GM21367 (cell line): ENCODE data around the gene BTC.
"Not testable (repeated sequence)": the region's sequence is repeated elsewhere in the genome, so short reads cannot be mapped to it uniquely, and the experiment has no call there.

ENCODE experiments used
- ATAC-seq: cut with Tn5 transposase; IDR thresholded peaks from one replicate; pipeline ENCODE4 v1.9.1; 2021; ENCODE audit not compliant: unreplicated experiment

BTC gene, protein sequence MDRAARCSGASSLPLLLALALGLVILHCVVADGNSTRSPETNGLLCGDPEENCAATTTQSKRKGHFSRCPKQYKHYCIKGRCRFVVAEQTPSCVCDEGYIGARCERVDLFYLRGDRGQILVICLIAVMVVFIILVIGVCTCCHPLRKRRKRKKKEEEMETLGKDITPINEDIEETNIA

GRCh38 chr4:74794382-74795010 is at the start of gene BTC:
TSS of gene BTC (minus strand) at chr4:74794523. CDS start at chr4:74794325, 198 bp downstream.
- ATAC-seq = no peak

DNA sequence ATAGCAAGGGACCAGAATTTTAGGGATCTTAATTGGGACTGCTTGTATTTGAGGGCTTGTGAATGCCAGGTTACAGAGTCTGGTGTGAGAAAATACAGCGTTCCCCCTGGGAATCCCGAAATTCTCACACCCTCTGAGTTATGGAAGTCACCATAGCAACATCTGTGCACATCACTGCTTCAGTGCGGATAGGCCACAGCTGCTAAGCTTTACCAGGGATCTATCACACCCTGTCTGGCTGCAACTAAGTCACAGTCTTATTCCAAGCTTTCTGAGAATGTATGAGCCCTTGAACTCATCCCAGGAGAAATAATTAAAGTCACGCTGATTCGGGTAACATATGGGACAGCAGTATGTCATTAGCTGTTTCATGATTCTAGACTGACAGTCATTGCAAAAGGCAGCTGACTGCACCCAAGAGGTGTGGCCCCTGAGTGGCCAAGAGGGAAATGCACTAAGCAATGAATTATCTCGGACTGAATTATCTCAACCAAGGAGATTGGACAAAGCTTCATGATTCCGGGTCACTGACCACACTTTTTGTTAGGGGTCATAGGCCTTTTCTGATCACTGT is 46.7 kb upstream of the BTC start:
- no peak for ATAC-seq

- no peak for ATAC-seq
Observed at GRCh38 chr4:74838746-74839370, 44.5 kb upstream of the BTC start.

- no peak for ATAC-seq
Observed at GRCh38 chr4:74830928-74831327, 36.6 kb upstream of the BTC start.

DNA sequence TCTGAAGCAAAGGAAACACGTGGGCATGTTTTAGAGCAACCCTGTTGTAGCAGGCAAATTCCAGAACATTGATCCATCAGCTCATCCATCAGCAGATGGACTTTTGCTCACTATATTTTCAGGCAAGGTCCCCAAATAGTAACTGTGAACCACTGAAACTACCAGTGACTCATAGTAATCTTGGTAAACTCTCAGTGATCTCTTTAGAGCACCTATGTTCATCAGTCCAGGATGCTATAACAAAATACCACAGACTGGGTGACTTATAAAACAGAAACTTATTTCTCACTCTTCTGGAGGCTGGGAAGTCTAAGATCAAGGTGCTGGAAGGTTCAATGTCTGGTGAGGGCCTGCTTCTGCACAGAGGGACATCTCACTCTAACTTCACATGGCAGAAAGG is 28.9 kb upstream of the BTC start:
- ATAC-seq = no peak

DNA sequence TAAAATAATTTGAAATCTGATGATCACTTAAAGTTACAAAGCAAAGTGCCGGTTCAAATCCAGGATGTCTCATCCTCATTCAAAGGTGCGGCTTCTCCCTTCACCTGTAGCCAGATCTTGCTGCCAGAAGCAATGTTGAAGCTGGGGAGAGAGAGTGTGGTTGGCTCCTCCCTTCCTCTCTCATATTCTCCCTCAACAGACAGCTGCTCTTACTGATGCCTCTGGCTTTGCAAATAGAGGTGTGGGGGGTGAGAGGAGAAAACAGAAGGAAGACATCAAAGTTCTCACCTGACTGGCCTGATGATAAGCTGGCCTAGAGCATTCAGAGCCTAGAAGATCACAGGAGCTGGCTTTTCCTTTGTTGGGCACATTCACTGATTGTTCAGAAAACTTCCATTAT is 28.3 kb upstream of the BTC start:
- ATAC-seq = no peak

DNA sequence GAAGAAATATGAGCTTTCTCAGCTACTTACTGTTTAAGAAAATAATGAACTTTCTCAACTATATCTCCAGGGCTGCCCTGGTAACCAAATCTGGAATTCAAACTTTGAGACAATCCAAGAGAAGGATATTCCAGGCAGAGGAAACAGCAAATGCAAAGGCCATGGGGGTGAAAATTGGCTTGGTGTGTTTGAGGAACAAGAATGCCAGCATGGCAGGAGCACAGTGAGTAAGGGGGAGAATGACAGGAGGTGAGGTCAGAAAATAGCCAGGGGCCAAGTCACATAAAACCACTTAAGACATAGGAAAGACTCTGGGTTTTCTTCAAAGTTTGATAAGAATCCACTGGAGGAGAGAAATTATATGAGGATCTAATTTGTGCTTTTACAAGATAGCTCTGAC is 27.2 kb upstream of the BTC start:
- no peak for ATAC-seq

DNA sequence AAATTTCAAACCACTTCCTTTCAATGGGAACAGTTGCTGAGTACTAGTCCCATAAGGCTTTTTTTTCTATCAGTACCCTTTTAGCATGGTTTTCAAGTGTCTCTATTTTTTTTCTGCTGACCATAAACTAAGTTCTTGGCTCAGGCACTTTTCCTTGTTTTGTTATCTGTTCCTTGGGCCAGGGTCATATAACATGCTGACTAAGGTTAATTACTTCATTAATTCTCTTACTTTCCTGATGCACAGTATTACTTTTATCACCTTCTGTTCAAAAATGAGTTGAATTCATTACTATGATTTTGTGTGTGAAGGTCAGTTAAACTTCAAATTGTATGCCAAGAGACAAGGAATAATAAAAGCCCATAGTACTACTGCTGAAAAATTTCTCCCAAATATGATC is 19.7 kb upstream of the BTC start:
- no peak for ATAC-seq

DNA sequence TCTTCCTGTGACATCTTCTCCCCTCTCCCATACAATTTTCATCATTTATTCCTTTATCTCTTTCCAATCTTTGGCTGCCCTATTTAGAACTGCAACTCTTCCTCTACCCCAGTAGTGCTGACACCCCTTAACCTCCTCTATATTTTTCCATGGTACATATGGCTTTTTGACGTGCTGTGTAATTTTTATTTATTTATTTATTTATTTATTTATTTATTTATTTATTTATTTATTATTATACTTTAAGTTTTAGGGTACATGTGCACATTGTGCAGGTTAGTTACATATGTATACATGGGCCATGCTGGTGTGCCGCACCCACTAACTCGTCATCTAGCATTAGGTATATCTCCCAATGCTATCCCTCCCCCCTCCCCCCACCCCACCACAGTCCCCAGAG is 17.7 kb upstream of the BTC start:
- ATAC-seq = not testable (repeated sequence)

GRCh38 chr4:74805601-74806000 is 11.3 kb upstream of the BTC start:
- ATAC-seq = no peak

DNA sequence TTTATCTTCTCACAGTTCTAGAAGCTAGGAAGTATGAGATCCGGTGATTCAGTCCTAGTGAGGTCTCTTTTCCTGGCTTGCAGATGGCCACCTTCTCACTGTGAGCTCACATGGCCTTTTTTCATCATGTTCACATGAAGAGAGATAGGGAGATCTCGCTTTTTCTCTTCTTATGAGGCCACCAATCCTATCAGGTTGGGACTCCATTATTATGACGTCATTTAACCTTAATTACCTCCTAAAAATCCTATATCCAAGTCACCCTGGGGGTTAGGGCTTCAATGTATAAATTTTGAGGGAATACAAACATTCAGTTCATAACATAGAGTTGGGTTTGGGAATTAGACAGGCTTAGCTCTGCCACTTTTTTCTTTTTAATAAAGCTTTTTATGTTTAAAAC is 6.0 kb upstream of the BTC start:
- ATAC-seq = no peak

DNA sequence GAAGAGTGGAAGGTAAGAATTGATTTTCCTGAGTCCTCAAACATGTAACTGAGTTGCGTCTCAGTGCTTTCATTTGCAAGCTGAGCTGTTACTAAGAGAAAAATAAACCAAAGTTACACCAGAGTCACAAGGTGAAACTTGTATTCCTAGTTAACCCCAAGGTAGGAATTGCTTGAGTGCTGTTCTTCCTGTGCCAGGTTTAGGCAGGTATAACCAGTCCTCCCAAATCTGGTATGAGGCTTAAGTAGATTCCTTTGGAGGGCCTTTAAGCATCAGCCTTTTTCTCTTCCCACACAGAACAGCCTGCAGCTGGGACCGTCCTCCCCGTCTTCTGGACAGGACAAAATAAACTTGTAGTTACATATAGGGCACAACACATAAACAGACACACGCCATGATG is 2.3 kb upstream of the BTC start:
- ATAC-seq = no peak

GRCh38 chr4:74793757-74794381 is 454 bp downstream of the BTC start:
- ATAC-seq = no peak

- ATAC-seq = no peak
Observed at GRCh38 chr4:74790652-74791051, 3.7 kb downstream of the BTC start.

DNA sequence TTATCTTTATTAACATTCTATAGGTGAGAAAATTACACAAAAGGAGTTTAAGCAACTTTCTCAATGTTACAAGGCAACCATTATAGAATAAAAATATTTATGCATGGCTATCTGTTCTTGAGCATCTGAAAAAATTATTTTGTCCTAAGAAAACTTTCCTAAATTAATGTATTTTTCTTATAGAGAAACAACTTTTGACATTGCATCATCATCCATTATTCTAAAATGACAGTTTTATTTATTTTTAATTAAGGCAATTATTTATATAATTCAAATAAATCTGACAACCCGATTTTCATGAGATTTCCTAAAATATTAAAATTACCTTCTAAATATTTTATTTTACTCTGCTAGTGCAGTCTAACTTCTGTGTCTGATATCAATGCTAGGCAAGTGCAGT is 4.8 kb downstream of the BTC start:
- no peak for ATAC-seq

- no peak for ATAC-seq
Observed at GRCh38 chr4:74777531-74777930, 16.8 kb downstream of the BTC start.

DNA sequence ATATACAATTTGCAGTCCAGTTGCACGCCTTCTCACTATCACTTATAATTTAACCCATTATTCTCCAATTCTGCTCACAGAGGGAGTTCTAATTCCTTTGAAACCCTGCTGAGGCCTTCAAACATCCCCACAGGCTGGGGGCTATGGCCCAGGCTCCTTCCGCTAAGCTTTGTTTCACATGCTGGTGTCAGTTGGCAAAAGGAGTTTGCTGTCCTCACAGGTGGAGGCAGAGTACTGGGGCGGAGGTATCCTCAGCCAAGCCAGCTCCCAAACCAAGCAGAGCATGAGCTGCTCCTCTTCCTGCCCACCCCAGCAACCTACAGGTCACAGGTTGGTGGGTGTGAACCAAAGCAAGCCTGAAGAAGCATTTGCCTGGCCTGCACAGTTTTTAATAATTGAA is 21.5 kb downstream of the BTC start:
- ATAC-seq = no peak

DNA sequence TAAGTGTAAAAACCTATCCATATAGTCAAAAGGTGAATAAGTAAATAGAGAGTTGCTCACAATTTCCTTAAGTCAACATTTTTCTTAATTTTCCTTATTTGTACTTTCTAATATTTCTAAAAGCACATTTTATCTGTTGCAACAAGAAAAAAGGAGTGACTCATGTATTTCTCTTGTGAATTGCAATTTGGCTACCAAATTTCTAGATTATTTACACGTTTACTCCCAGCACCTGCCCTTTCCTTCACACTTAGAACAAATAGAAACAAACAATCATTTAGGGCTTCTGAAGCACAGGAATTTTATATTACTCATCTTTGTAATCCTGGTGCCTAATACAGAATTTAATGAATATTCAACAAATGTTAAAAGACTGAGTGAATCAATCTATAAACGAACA is 22.2 kb downstream of the BTC start:
- ATAC-seq = no peak

GRCh38 chr4:74770226-74770910 is 24.0 kb downstream of the BTC start:
- ATAC-seq = no peak

- peak; percentile 94 for ATAC-seq
Observed at GRCh38 chr4:74768857-74769525, 25.3 kb downstream of the BTC start.

GRCh38 chr4:74764119-74764518 is 30.2 kb downstream of the BTC start:
- no peak for ATAC-seq
